DND-41 (cell line): ENCODE measurements around the gene AQP9.

ENCODE experiments used
- CTCF ChIP-seq: IDR thresholded peaks from 2 replicates; pipeline ENCODE4 v1.5.1; 2012; ENCODE audit warnings: borderline replicate concordance, low read length, moderate library complexity, mild to moderate bottlenecking; ENCODE audit not compliant: poor library complexity, severe bottlenecking; ENCODE audit errors: extremely low read depth
- EZH2 ChIP-seq: IDR thresholded peaks from 3 replicates; pipeline ENCODE4 v1.6.1; 2012; ENCODE audit warnings: borderline replicate concordance, low read depth, mild to moderate bottlenecking, moderate library complexity, low read length, inconsistent platforms; ENCODE audit not compliant: severe bottlenecking

- TF ChIP-seq EZH2, result no peak
- no peak for TF ChIP-seq CTCF
Observed at GRCh38 chr15:58169934-58170333, 31.8 kb downstream of the AQP9 start.
